HG03103 (cell line): Measurements from ENCODE around the gene ADO.

Experiments
- ATAC-seq: cut with Tn5 transposase; IDR thresholded peaks from one replicate; pipeline ENCODE4 v1.9.1; 2021; ENCODE audit warnings: low read depth; ENCODE audit not compliant: unreplicated experiment

Gene ADO

DNA sequence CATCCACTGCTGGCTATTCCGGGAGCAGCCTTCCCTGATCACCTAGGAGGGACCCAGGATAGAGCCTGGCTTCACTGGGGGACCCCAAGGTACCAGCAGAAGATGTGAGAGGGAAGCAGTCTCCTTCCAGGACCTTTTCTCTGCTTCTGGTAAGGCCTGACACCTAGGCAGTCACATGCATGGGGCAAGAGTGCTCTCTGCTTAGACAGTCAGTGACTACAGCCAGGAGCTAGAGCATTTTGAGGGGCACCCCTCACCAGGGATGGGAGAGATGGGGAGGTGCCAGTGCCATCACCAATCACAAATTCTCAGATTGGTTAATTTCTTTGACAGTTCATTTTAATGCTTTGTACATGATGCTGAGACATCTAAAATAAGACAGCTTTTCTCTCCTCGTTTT is 13.9 kb upstream of the ADO start:
- ATAC-seq: no peak

DNA sequence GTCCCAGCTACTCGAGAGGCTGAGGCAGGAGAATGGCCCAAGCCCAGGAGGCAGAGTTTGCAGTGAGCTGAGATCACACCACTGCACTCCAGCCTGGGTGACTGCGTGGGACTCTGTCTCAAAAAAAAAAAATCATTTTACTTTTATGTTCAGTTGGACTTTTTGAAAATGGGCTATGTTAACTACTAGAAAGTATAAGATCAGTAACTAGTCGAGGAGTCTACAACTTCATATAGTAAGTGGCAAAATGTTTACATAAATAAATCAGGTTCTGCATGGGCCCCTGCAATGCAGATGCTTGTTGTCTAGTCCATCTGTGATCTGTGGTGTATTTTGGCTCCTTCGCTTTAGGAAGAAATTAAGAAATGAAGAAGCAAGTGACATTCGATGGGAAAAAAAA is 12.3 kb upstream of the ADO start:
- no peak for ATAC-seq

DNA sequence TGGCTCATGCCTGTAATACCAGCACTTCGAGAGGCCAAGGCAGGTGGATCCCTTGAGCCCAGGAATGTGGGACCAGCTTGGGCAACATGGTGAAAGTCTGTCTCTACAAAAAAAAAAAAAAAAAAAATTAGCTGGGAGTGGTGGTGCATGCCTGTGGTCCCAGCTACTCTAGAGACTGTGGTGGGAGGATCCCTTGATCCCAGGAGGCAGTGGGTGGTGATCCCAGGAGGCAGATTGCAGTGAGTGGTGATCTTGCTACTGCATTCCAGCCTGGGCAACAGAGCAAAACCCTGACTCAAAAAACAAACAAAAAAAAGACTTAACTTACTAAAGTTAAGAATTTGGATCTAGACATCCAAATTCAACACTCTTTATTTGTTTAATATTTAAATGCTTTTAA is 10.2 kb upstream of the ADO start:
- ATAC-seq: no peak

DNA sequence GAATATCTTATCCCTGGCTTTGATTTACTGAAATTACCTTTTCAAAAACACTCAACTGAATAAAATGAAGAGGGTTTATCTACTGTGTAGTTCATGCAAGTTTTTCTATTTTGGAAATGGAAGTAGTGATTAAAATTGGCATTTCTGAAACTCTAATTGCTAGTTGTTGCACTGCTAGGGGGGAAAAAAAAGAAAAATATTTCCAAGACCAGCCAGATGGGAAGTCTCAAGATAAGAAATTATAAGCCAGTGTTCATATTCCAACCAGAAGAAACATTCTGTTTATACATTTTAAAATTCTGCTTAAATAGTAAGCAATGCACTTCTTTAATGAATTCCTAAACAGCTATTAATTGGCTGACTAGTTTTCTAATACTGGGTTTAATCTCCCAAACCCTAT is 9.4 kb upstream of the ADO start:
- ATAC-seq: no peak

DNA sequence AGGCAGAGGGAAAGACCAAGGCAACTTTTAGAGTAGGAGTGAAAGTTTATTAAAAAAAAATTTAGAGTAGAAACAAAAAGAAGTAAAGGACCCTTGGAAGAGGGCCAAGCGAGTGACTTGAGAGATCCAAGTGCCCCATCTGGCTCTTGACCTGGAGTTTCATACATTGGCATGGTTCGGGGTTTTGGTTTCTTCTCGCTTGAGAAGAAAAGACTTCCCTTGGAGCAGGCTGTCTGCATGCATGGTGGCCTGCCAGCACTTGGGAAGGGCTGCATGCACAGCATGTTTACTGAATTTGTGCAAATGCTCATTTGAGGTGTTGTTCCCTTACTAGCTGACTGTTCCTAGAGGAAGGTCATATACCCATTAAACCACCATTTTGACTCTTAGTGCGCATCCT is 8.8 kb upstream of the ADO start:
- ATAC-seq: no peak

DNA sequence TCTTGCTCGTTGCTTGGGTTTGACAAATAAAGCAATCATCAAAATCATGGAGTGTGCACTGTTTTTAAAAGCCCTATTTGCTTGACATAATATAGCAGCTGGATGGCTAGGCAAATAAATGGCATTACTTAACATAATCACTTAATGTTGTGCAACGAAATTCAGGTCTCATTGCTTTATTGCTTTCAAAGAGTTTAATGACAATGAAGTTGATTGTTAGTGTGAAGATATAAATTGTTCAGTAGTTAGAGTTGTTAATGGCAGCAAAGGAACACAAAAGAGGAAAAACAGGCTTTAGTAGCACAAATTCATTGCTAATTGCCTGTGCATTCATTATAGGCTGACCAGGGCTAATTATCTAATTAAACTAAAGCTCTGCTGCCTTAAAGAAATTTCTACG is 7.6 kb upstream of the ADO start:
- ATAC-seq: no peak

DNA sequence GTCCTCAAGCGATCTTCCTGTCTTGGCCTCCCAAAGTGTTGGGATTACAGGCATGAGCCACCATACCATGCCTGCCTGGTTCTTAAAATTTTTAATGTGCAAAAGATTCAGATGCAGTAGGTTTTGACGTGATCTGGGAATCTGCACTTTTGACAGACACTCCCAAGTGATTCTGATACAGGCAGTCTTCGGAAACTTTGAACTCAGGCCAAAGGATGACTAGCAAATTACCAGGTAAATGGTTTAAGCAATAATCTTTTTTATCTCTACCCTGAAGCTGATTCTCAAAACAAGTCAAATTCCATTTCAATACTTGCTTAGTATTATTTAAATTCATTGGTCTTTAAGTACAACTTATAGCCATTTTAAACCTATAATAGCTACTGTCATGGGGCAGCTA is 2.6 kb upstream of the ADO start:
- ATAC-seq: no peak

DNA sequence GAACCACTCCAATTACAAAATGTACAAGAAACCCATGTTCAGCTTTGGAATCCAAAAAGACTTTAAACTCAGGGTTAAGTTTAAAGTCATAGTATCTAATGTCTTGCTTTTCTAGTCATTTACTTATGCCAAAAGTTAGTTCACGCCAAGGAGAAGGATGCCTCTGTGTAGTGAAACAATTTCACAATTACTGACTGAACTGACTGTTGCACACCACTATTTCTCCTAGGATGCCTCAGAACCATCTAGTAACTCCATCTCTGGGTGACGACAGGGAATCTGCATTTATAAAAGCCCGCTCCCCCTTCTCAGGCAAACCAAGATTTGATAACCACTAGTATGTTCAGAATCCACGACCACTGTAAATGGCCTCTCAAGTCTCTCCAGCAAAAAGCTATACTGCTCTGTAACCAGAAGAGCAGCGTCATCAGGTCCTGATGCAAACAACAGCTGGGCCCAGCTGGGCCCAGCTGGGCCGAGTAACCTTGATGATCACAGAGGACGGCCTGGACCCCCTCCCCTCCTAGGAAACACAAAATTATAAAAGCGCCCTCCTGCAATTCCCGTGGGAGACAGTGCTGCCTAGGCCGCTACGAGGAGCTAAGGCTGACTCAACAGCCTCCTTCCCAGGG is 680 bp upstream of the ADO start:
- ATAC-seq: peak; percentile 1

DNA sequence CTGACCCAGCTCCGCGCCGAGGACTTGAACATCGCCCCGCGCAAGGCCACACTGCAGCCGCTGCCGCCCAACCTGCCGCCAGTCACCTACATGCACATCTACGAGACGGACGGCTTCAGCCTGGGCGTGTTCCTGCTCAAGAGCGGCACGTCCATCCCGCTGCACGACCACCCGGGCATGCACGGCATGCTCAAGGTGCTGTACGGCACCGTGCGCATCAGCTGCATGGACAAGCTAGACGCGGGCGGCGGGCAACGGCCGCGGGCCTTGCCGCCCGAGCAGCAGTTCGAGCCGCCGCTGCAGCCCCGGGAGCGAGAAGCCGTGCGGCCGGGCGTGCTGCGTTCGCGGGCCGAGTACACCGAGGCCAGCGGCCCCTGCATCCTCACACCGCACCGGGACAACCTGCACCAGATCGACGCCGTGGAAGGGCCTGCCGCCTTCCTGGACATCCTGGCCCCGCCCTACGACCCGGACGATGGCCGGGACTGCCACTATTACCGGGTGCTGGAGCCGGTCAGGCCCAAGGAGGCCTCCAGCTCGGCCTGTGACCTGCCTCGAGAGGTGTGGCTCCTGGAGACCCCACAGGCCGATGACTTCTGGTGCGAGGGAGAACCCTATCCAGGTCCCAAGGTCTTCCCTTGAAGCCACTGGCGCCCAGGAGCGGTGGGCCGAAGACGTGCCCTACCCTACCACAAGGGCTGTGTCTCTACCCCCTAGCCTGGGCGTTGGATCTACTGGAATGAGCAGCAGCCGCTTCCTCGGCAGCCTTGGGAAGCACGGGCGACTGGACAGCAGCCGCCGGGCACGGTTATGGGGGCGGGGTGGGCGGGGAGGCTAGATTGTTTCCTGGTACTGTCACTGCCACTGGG is 945 bp downstream of the ADO start:
- ATAC-seq: peak; percentile 9

DNA sequence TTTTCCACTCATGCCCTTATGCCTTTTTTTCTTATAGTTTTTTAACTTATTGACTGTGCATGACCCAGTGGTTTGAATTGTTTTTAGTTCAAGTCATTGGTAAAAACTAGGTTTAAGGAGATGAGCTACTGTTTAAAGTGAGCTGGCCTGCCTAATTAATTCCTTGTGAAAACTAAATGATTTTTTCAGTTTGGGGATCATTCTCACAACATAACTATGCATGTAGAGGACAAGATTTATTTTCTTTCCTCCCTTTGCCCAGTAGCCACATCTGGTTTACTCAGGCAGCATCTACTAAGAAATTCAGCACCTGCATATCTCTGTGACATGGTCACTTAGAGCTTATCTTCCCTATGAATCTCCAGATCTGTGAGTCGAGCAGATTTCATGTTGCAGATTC is 1.7 kb downstream of the ADO start:
- no peak for ATAC-seq

DNA sequence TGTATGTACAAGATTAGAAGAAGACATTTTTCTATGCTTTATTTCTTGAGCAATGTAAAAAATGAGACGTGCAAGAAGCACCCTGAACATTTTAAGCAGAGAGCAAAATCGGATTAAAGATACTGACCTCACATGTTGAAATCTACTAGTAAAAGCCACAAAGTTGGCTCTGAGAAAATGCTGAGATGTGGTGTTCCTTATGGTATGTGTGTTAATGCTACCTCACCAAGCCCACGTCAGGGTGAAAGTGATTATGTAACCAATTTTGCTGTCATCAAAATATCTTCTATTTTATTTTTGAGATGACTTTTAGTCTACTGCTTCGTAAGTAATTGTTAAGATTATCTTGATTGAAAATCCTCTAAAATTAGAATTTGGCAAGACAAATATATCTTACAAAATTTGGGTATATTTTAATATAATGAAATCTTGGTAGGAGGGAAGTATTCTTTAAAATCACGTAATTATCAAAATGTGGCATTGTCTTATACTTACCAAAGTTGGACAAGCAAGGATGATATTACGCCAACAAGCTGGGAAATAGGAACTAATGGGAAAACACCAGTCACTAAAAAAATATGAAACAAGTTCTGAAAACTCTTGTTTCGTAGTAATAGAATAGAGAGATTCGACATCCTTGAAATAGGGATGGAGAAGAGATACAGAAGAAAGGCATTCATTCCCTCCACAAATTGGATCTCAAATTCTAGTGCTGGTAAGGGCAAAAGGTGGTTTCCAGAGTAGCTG is 5.8 kb downstream of the ADO start:
- ATAC-seq: no peak

DNA sequence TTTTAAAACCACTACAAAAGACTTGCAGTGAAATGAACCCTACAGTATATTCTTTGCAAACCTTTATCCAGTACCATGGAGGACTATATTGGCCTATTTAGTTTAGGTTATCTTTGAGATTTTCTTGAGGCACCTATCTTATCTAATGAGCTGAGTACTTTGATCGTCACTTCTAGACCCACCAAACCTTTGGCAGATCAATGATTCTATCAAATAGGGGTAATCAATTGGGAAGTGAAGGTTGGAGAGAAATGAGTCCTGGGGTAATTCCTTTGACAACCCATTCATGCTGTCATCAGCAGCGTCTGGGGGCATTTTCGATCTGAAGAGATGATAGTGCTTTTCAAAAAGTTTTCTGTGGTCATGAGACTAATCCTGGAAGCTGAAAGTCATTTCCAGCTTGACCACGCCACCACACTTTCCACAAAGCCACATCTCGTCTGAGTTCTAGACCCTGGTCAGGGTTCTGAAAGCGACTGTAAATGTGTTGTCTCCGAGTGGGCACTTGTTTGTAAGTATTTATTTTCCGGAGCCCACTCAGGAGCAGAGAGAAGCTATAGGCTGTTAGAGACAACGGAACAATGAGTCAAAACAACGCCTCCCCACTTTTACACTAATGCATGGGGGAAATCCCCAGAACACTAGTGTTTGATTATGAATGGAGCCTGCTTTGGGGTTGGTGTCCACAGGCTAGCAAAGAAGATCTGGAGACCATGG is 6.8 kb downstream of the ADO start:
- ATAC-seq: peak; percentile 39

DNA sequence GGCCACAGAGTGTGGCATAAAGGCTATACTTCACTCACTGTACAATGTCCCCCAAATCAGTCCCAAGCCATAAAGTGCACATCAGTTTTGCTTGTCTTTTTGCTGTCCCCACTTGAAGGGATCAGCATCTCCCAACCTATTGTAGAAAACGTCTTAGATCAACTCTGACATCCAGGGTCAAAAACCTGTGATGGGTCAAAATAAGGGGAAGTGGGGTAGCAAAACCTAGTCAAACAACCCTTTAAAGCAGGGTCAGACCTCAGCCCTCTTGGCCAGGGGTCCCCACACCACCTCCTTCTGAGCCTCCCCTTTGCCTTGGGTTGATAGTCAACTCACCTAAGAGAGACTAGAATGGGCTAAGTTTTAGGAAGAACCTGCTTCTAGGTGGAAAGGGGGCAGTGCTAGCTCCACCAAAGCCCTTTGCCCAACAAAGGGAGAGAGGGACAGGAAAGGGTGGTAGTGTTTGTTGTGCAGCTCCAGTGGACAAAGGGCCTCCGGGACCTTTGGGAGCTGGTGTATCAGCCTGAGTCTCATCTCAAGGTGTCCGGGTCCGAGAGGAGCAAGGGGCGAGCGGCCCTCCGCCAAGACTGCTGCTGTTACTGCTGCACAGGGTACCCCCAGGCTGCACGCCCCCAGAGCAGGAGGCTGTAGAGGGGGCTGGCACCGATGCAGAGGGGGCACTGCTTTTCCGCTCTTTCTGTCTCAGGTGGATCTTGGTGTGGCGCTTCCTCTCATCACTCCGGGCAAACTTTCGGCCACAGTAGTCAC is 8.3 kb downstream of the ADO start:
- no peak for ATAC-seq

DNA sequence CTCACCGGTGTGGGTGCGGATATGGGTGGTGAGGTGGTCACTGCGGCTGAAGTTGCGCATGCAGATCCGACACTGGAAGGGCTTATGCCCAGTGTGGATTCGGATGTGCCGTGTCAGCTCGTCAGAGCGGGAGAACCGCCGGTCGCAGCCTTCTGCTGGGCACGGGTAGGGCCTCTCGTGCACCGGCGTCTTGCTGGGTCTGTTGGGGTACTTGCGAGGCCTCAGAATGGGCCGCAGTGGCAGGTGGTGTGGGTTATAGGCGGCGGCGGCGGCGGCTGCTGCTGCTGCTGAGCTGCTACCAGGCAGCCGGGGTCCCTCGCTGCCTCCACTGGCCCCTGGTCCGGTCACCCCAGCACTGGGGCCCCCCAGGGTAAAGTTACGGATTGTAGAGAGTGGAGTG is 8.9 kb downstream of the ADO start:
- no peak for ATAC-seq

DNA sequence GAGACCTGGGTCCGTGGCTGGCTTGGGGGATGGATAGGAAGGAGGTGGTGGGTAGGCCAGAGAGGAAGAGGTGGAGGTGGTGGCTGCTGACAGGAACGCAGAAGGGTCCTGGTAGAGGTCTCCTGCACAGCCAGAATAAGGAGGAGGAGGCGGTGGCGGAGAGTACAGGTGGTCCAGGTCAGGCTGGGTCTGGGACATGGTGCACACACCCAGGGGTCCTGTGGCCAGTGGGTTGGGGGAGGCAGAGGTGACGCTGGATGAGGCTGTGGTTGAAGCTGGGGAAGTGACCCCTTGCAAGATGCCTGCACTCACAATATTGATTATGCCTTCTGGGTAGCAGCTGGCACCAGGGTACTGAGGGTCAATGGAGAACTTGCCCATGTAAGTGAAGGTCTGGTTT is 9.5 kb downstream of the ADO start:
- ATAC-seq: no peak

DNA sequence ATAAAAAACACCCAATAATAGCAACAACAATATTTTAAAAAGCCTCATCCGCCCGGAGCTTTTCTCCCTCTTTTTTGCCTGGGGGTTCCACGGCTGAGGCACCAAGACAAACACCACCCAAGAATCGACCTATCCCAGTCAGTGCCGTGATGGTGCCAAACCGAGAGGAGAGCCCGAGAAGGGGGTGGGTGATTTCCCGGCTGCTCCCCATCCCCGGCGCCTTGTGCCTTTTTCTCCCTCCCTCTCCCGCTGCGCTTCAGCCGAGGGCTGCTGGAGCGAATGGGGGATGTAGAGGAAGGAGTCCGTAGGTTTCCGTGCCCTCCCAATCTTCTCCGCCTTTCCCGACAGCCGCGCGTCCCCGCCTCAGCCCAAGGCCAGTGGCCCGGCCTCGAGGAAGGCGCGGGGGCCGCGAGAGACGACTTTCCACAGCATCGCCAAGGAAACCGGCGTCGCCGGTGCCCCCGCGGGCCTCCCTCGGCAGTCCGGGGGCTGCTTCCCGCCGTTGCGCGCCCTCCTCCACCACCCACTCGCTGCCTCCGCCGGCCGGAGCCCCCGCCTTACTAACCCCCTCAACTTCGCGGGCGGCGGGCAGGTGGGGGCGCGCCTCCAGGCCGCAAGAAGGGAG is 10.3 kb downstream of the ADO start:
- no peak for ATAC-seq

DNA sequence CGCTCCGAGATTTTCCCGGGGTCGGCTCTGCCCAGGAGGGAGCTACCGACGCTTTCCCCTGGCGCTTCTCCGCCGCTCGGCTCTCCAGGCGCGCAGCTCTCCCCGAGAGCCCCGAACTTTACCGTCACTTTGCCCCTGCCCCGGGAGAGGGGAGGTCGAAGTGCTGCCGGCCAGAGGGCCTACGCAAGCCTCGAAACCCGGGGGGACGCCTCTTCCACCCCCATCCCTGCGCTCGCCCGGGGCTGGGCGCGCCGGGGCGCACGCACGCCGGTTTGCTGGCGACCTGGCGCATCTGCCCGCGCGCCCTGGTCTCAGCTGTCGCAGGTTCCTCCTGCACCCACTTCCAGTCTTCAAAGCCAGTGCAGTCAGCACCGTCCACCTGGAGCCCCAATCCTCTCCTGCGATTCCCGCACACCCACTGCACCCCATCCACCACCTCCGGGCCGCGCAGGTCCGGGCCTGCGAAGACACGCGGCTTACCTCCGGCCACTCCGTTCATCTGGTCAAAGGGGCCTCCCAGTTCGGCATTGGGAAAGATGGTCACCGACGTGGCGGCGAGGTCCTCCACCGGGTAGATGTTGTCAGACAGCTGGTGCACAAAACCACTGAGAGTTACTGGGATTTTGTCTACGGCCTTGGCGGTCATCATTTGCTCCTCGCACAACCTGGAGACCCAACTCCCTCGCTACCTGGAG is 11.0 kb downstream of the ADO start:
- no peak for ATAC-seq

DNA sequence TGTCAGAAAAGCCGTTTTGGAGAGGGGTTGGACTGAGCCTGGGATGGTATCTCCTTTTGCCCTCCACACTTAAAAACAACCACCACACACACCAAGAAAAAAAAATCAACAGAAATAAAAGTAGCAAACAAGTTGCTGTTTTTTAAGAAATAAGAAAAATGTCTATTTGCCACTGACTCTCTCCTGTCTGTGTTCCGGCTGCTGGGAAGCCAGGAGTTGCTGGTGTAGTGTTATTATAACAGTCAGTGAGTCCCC is 11.5 kb downstream of the ADO start:
- ATAC-seq: no peak

DNA sequence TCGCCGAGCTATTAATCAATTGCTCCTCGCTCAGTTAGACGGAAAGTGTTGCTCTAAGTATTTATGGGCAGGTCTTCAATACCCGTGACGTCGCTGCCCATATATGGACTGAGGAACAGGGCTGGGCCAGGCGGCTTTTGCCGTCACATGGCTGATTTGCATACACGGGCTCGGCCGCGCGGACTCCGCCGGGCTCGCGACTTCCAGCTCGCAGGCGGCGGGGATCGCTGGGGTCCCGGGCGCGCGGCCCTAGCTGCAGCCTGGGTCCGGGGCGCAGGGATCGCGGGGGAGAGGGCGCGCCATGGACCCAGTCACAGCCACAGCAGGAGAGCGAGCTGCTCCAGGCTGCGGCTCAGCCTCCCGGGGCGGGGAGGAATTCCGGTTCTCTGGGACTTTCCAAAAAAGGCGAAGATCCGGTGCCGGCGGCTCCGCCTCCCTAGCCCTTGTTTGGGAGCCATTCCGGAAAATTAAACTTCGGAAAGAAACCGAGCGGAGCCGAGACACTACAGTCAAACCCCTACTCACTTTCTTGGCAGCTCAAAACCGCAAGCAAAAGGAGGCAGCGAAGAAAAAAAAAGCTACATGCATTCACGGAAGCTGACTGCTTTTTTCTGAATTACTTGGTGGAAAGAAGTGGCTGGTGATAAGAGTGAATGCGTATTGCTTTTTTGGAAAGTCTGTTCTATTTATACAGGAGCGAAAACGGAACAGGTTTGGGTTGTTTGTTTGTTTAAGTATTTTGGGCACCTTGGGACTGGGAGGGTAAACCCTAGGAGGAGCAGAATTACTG is 12.0 kb downstream of the ADO start, which contains the start of gene EGR2:
Gene EGR2 (minus strand): TSS at position 36 of the 790 bp plus-strand sequence. CDS start 337 bp downstream, outside the sequence.
- ATAC-seq: peak; percentile 74
